Skeletal muscle satellite cell (primary cell): ENCODE results near the gene PGBD1. TPM values are rescaled to one million over a fixed set of nuclear protein-coding genes. Genes with fewer than 3 reads are reported as not detected.

Experiments
- H3K27me3 ChIP-seq: 2 replicates; pipeline ENCODE4 v1.7.0; 2013; ENCODE audit warnings: low read length; ENCODE audit not compliant: control insufficient read depth, insufficient read depth
- H3K36me3 ChIP-seq: 2 replicates; pipeline ENCODE4 v1.7.0; 2013; ENCODE audit warnings: mild to moderate bottlenecking, control low read depth, low read length; ENCODE audit not compliant: insufficient read depth
- H3K4me1 ChIP-seq: 2 replicates; pipeline ENCODE4 v1.7.0; 2013; ENCODE audit warnings: low read length; ENCODE audit not compliant: control insufficient read depth, insufficient read depth
- H3K4me2 ChIP-seq: 2 replicates; pipeline ENCODE4 v1.7.0; 2013; ENCODE audit warnings: mild to moderate bottlenecking, low read length
- H3K4me3 ChIP-seq: 2 replicates; pipeline ENCODE4 v1.7.0; 2013; ENCODE audit warnings: low read length
- H3K9ac ChIP-seq: 2 replicates; pipeline ENCODE4 v1.7.0; 2013; ENCODE audit warnings: mild to moderate bottlenecking, low read depth, low read length, moderate library complexity
- H3K9me3 ChIP-seq: replicated peaks from 2 replicates; pipeline ENCODE4 v1.7.0; 2013; ENCODE audit warnings: mild to moderate bottlenecking, control low read depth, low read length
- total RNA-seq: library from RNA; depleted of rRNA; stranded (reverse); fragments of >200 nt; gene quantifications from 2 replicates; pipeline ENCODE4 v1.2.3, GENCODE V29; 2012; rRNA removed

PGBD1 gene
- total RNA-seq, result 4.4 and 5.6 TPM in 2 replicates

DNA sequence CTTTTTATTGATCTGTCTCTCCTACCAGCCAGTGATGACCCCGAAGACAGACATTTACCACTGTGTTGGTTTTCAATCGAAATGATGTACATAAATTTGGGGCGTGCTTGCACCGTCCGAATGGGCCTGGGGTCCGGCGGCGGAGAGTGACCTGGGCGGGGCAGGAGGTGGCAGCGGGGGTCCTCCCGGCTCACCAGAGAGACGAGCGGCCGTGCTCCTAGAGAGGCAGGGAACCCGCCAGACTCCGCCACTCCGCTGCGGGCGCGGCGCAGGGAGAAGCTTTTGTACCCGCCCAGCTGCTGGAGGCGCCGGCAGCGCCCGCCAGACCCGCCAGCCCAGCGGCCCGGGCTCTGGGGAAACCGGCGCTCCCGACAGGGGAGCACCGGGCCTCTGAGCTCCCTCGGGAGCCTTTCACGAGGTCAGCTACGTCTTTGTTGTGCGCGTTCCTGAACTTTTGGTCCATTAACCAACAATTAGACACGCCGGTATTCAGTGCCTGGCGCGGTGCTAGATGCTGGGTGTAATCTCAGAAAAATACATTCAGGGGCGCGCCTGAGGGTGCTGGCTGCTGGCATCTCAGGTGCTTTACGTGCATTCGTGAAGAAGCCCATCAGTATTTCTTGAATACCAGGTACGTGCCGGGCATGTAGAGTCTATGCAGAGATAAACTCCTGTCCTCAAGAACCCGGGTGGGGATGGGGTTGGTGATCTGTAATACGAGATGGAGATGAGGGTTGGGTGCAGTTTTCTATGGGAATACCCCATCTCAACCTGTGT is at the start of gene PGBD1:
Gene PGBD1 (plus strand): TSS at position 285 of the 777 bp plus-strand sequence. CDS start 2,242 bp downstream, outside the sequence.
- Histone ChIP-seq H3K9ac (peak within 1 kb of the TSS; percentile 89), H3K4me2 (peak within 1 kb of the TSS; percentile 78), H3K9me3 (no peaks in the 10 kb centered on the region), H3K27me3 (no peaks in the 10 kb centered on the region), H3K4me3 (peak within 1 kb of the TSS; percentile 86), H3K36me3 (peaks cover 30% of the 10 kb centered on the region), H3K4me1 (peaks cover 7% of the 10 kb centered on the region)

DNA sequence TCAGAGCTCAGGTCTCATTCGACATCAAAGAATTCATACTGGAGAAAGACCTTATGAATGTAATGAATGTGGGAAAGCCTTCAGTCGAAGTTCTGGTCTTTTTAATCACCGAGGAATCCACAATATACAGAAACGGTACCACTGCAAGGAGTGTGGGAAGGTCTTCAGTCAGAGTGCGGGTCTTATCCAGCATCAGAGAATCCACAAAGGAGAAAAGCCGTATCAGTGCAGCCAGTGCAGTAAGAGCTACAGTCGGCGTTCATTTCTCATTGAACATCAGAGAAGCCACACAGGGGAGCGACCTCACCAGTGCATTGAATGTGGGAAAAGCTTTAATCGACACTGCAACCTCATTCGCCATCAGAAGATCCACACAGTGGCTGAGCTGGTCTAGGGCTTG is 48.6 kb upstream of the PGBD1 start:
- no peaks in the 10 kb centered on the region for H3K9me3 ChIP-seq
- H3K4me2 ChIP-seq, result no peak overlapping the region
- no peak overlapping the region for H3K9ac ChIP-seq
- peaks cover 61% of the 10 kb centered on the region for H3K36me3 ChIP-seq
- H3K4me3 ChIP-seq, result no peak overlapping the region
- H3K27me3 ChIP-seq, result no peaks in the 10 kb centered on the region
- H3K4me1 ChIP-seq, result no peaks in the 10 kb centered on the region

- Histone ChIP-seq H3K9ac (no peak overlapping the region), H3K27me3 (no peaks in the 10 kb centered on the region), H3K4me1 (no peaks in the 10 kb centered on the region), H3K36me3 (peaks cover 38% of the 10 kb centered on the region), H3K4me2 (no peak overlapping the region), H3K4me3 (no peak overlapping the region), H3K9me3 (no peaks in the 10 kb centered on the region)
These were observed 45.4 kb upstream of the PGBD1 start for GRCh38 chr6:28235912-28236452.

DNA sequence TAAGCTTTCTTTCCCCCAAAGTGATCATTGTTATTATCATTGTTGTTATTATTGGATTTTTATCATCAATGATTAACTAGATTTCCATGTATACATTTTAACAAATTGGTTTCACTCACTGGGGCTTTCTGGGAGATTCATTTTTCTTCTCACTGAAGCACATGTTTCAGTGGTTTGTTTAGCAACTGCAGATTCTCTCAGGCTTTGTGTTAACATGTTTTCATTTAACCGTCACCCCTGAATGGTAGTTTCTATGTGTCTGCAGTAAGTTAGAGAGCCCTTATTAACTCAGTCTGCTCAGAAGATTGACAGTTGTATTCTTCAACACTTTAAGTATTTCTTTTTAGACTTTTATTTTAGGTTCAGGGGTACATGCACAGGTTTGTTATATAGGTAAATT is 41.7 kb upstream of the PGBD1 start:
- H3K27me3 ChIP-seq, result no peaks in the 10 kb centered on the region
- H3K9me3 ChIP-seq, result no peaks in the 10 kb centered on the region
- no peak overlapping the region for H3K4me3 ChIP-seq
- H3K4me1 ChIP-seq, result no peaks in the 10 kb centered on the region
- no peak overlapping the region for H3K9ac ChIP-seq
- no peak overlapping the region for H3K4me2 ChIP-seq
- H3K36me3 ChIP-seq, result peaks cover 12% of the 10 kb centered on the region

GRCh38 chr6:28240471-28240870 is 40.9 kb upstream of the PGBD1 start:
- no peaks in the 10 kb centered on the region for H3K9me3 ChIP-seq
- H3K4me2 ChIP-seq, result no peak overlapping the region
- H3K9ac ChIP-seq, result no peak overlapping the region
- peaks cover 20% of the 10 kb centered on the region for H3K36me3 ChIP-seq
- H3K4me1 ChIP-seq, result no peaks in the 10 kb centered on the region
- no peaks in the 10 kb centered on the region for H3K27me3 ChIP-seq
- H3K4me3 ChIP-seq, result no peak overlapping the region

- Histone ChIP-seq H3K36me3 (peaks cover 33% of the 10 kb centered on the region), H3K27me3 (no peaks in the 10 kb centered on the region), H3K4me2 (no peak overlapping the region), H3K4me1 (no peaks in the 10 kb centered on the region), H3K4me3 (no peak overlapping the region), H3K9ac (no peak overlapping the region), H3K9me3 (no peaks in the 10 kb centered on the region)
These were observed 37.4 kb upstream of the PGBD1 start for GRCh38 chr6:28243946-28244345.

DNA sequence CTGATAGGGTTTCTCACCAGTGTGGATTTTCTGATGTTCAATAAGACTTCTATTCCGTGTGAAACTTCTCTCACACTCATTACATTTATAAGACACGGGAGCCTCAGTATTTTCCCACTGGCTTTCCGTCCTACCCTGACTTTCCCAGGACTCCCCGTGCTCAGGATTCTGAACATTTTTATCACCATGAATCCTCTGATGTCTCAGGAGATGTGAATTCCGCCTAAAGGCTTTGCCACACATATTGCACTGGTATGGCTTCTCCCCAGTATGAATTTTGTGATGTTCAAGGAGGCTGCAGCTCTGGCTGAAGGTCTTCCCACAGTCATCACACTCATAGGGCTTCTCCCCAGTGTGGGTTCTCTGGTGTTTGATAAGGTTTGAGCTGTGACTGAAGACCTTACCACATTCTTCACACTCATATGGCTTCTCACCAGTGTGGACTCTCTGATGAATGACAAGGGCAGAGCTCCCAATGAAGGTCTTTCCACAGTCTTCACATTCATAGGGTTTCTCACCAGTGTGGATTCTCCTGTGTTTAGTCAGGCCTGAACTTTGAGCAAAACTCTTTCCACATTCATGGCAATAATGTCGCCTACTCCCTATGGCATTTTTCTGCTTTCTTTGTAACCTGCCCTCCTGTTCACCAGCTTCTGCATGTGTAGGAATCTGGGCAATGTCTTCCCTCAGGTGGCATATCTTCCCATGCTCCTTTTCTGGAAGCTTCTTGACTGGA is 36.0 kb upstream of the PGBD1 start:
- Histone ChIP-seq H3K36me3 (peaks cover 37% of the 10 kb centered on the region), H3K9ac (no peak overlapping the region), H3K4me3 (no peak overlapping the region), H3K9me3 (no peaks in the 10 kb centered on the region), H3K27me3 (no peaks in the 10 kb centered on the region), H3K4me1 (peaks cover 2% of the 10 kb centered on the region), H3K4me2 (no peak overlapping the region)

DNA sequence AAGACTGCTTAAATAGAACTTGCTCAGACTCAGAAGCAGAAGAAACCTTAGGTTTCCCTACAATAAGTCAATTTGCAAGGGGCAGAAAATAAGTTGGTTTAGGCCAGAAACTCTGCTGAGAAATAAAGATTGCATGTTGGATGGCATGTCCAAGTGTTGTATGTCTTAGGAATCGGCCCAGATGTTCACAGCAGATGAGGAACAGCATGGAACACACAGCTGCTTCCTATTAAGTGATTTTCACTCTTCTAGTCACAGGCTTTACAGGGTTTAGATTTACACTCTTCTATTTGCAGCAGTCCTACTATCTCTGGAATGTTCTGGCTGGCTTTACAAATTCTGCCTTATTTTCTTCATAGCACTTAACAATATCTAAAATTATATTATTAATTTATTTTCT is 32.5 kb upstream of the PGBD1 start:
- Histone ChIP-seq H3K4me3 (no peak overlapping the region), H3K27me3 (no peaks in the 10 kb centered on the region), H3K4me2 (no peak overlapping the region), H3K4me1 (peaks cover 18% of the 10 kb centered on the region), H3K9ac (no peak overlapping the region), H3K9me3 (no peaks in the 10 kb centered on the region), H3K36me3 (peaks cover 37% of the 10 kb centered on the region)

- H3K9ac ChIP-seq, result peak overlapping the region; percentile 87
- H3K4me3 ChIP-seq, result peak overlapping the region; percentile 87
- H3K36me3 ChIP-seq, result peaks cover 19% of the 10 kb centered on the region
- H3K9me3 ChIP-seq, result no peaks in the 10 kb centered on the region
- H3K4me1 ChIP-seq, result peaks cover 18% of the 10 kb centered on the region
- no peaks in the 10 kb centered on the region for H3K27me3 ChIP-seq
- H3K4me2 ChIP-seq, result peak overlapping the region; percentile 92
These were observed 30.6 kb upstream of the PGBD1 start for GRCh38 chr6:28250747-28251146.

GRCh38 chr6:28251661-28252008 is 29.7 kb upstream of the PGBD1 start:
- Histone ChIP-seq H3K27me3 (no peaks in the 10 kb centered on the region), H3K4me3 (peak overlapping the region; percentile 87), H3K4me1 (peaks cover 18% of the 10 kb centered on the region), H3K9me3 (no peaks in the 10 kb centered on the region), H3K36me3 (peaks cover 13% of the 10 kb centered on the region), H3K4me2 (peak overlapping the region; percentile 92), H3K9ac (peak overlapping the region; percentile 87)

GRCh38 chr6:28252009-28252975 is 29.1 kb upstream of the PGBD1 start, which contains the start of gene ZKSCAN4:
Gene ZKSCAN4, minus strand, starts transcription at chr6:28252269. Its CDS starts 289 bp downstream, at chr6:28251980.
- peaks cover 18% of the 10 kb centered on the region for H3K4me1 ChIP-seq
- peak within 1 kb of the TSS; percentile 87 for H3K4me3 ChIP-seq
- H3K9ac ChIP-seq, result peak within 1 kb of the TSS; percentile 87
- no peaks in the 10 kb centered on the region for H3K27me3 ChIP-seq
- H3K4me2 ChIP-seq, result peak within 1 kb of the TSS; percentile 92
- H3K9me3 ChIP-seq, result no peaks in the 10 kb centered on the region
- peaks cover 10% of the 10 kb centered on the region for H3K36me3 ChIP-seq
